IPS DF 6.9 (cell line): ENCODE results near the gene NCOA1.
A peak's percentile ranks its signal among the peaks of the same experiment; 100 is the strongest.

ENCODE experiments used
- DNase-seq: peaks from one replicate; pipeline ENCODE4 v3.0.0-alpha.2; 2013; ENCODE audit warnings: low read depth, low spot score
- H3K27ac ChIP-seq: one replicate; pipeline ENCODE4 v1.5.1; 2013; ENCODE audit warnings: low read length, control low read depth
- H3K27me3 ChIP-seq: 2 replicates; pipeline ENCODE4 v1.6.1; 2013; ENCODE audit warnings: mild to moderate bottlenecking, low read length; ENCODE audit not compliant: control insufficient read depth, insufficient read depth
- H3K36me3 ChIP-seq: 2 replicates; pipeline ENCODE4 v1.6.1; 2013; ENCODE audit warnings: low read length; ENCODE audit not compliant: control insufficient read depth, insufficient read depth
- H3K4me1 ChIP-seq: 2 replicates; pipeline ENCODE4 v1.6.1; 2013; ENCODE audit warnings: low read length; ENCODE audit not compliant: control insufficient read depth, insufficient read depth
- H3K4me3 ChIP-seq: 2 replicates; pipeline ENCODE4 v1.5.1; 2013; ENCODE audit warnings: mild to moderate bottlenecking, low read length
- H3K9me3 ChIP-seq: 2 replicates; pipeline ENCODE4 v1.6.1; 2013; ENCODE audit warnings: low read length, inconsistent platforms; ENCODE audit not compliant: control insufficient read depth, insufficient read depth
- WGBS: extraction: QIAGEN DNeasy Blood & Tissue Kit; methylation state at CpG from one replicate; pipeline ENCODE4 v1.1.7; 2013; ENCODE audit warnings: mixed read lengths, missing lambda C conversion rate; ENCODE audit not compliant: insufficient read length, insufficient coverage; 5-methylcytosine and 5-hydroxymethylcytosine counted together

Gene NCOA1

DNA sequence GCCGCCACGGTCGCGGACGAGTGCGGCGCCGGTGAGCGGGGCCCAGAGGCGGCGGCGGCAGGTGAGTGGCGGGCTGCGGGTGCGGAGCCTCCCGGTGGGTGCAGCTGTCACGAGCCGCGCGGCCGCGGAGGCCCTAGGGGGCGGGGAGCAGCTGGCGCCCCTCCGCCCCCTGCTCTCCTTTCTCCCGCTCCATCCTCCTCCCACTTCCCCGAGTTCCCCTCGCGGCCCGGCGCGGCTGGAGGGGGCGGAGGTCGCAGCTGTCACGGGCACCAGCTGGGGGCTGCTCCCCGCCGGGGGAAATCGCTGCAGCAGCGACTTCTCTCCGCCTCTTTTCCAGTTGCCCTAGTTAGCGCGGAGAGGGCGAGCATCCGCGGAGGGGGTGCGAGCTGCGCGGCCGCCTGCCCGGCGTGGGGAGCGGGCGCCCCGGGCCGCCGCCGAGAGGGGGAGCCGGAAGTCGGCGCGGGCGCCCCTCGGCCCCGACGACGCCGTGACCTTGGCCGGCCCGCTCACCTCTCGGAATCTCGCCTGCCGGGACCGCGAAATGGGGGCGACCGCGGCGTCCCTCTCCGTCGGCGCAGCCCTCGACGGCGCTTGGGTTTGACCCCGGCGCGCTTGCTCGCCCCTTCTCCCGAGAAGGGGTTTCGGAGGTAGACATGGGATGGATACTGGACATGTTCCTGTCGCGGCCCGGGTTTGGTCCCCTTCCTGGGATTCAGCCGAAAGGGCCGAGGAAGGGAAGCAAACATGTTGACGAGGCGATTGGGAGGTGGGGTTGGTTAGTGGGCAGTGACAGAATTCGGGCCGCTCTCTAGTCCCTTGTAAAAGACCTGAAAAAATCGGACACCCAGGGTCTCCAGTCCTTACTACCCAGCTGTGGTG is 727 bp downstream of the NCOA1 start:
- Histone ChIP-seq H3K27me3 (peaks cover 2% of the 10 kb centered on the region; the same call in 1 of the 2 replicates), H3K4me3 (peak overlapping the region; percentile 100), H3K4me1 (peaks cover 5% of the 10 kb centered on the region; the same call in 1 of the 2 replicates), H3K36me3 (no peaks in the 10 kb centered on the region), H3K27ac (no peak overlapping the region), H3K9me3 (no peaks in the 10 kb centered on the region)
- no CpG with 5 or more reads among the region's 100 CpGs for WGBS
- no peak for DNase-seq

GRCh38 chr2:24492421-24493279 is 1.6 kb downstream of the NCOA1 start:
- no peak for DNase-seq

GRCh38 chr2:24493713-24494112 is 2.7 kb downstream of the NCOA1 start:
- H3K9me3 ChIP-seq, result no peaks in the 10 kb centered on the region
- WGBS, result no CpG with 5 or more reads among the region's 1 CpG

More at GRCh38 chr2:24492421-24493279, 1.6 kb downstream of the NCOA1 start:
- Histone ChIP-seq H3K4me3 (peak overlapping the region; percentile 100; the same call in 1 of the 2 replicates), H3K27me3 (peaks cover 2% of the 10 kb centered on the region; the same call in 1 of the 2 replicates), H3K4me1 (peaks cover 5% of the 10 kb centered on the region; the same call in 1 of the 2 replicates), H3K27ac (no peak overlapping the region), H3K9me3 (no peaks in the 10 kb centered on the region), H3K36me3 (no peaks in the 10 kb centered on the region)
- no CpG with 5 or more reads among the region's 16 CpGs for WGBS

DNA sequence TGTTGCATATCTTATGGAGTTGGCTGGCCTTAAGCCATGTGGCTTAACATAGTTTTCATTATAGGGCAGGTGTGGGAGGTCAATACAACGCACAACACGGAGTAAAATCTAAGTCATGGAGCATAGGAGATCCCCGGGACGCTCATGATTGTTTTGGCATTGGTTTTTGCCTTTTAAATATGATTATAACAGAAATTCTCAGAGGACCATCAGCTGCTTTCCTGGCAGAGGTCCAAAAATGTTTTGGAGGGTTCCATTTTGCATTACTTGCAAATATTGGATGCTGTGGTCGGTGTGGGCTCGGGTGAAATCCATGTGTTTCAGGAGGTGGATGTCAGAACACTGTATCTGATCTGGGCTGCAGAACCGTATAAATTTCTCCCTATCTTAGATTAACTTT is 3.4 kb downstream of the NCOA1 start:
- Histone ChIP-seq H3K4me3 (no peak overlapping the region), H3K9me3 (no peaks in the 10 kb centered on the region), H3K27me3 (peaks cover 2% of the 10 kb centered on the region; the same call in 1 of the 2 replicates), H3K36me3 (no peaks in the 10 kb centered on the region), H3K4me1 (peaks cover 5% of the 10 kb centered on the region; the same call in 1 of the 2 replicates), H3K27ac (no peak overlapping the region)
- no peak for DNase-seq
- WGBS, result no CpG with 5 or more reads among the region's 7 CpGs

More at GRCh38 chr2:24493713-24494112, 2.7 kb downstream of the NCOA1 start:
- no peak for DNase-seq
- H3K36me3 ChIP-seq, result no peaks in the 10 kb centered on the region
- peaks cover 2% of the 10 kb centered on the region; the same call in 1 of the 2 replicates for H3K27me3 ChIP-seq
- no peak overlapping the region for H3K27ac ChIP-seq
- H3K4me3 ChIP-seq, result no peak overlapping the region
- peaks cover 5% of the 10 kb centered on the region; the same call in 1 of the 2 replicates for H3K4me1 ChIP-seq

- Histone ChIP-seq H3K27me3 (peaks cover 2% of the 10 kb centered on the region; the same call in 1 of the 2 replicates), H3K4me1 (peaks cover 2% of the 10 kb centered on the region; the same call in 1 of the 2 replicates), H3K9me3 (no peaks in the 10 kb centered on the region), H3K4me3 (no peak overlapping the region), H3K36me3 (no peaks in the 10 kb centered on the region), H3K27ac (no peak overlapping the region)
- no CpG with 5 or more reads among the region's 4 CpGs for WGBS
- no peak for DNase-seq
Observed at GRCh38 chr2:24495451-24495850, 4.4 kb downstream of the NCOA1 start.

- DNase-seq, result no peak
- Histone ChIP-seq H3K36me3 (no peaks in the 10 kb centered on the region), H3K27me3 (peaks cover 2% of the 10 kb centered on the region; the same call in 1 of the 2 replicates), H3K27ac (no peak overlapping the region), H3K9me3 (no peaks in the 10 kb centered on the region), H3K4me1 (peaks cover 2% of the 10 kb centered on the region; the same call in 1 of the 2 replicates), H3K4me3 (no peak overlapping the region)
- no CpG with 5 or more reads among the region's 4 CpGs for WGBS
Observed at GRCh38 chr2:24496959-24497358, 5.9 kb downstream of the NCOA1 start.

GRCh38 chr2:24497685-24498084 is 6.6 kb downstream of the NCOA1 start:
- DNase-seq, result no peak
- Histone ChIP-seq H3K9me3 (no peaks in the 10 kb centered on the region), H3K36me3 (no peaks in the 10 kb centered on the region)

DNA sequence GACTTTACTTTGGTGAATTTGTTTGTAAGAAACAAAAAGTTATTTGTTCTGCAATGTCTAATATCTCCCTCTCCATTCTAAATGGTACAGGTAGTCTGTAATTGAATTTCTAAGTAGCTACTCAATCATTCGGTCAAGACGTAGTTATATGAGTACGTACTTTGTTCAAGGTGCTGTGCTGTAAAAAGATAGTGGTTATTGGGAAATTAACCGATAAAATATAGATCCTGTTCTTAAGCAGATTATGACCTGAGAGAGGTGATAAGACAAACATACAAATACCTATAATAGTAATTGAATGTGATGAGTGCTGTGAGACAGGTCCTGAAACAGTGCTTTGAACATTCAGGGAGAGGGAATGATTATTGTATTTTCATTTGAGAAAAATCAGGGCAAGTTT is 7.1 kb downstream of the NCOA1 start:
- Histone ChIP-seq H3K9me3 (no peaks in the 10 kb centered on the region), H3K4me1 (no peaks in the 10 kb centered on the region), H3K27me3 (no peaks in the 10 kb centered on the region), H3K36me3 (no peaks in the 10 kb centered on the region), H3K27ac (no peak overlapping the region), H3K4me3 (no peak overlapping the region)
- DNase-seq, result no peak
- WGBS, result no CpG with 5 or more reads among the region's 4 CpGs

More at GRCh38 chr2:24497685-24498084, 6.6 kb downstream of the NCOA1 start:
- Histone ChIP-seq H3K27me3 (no peaks in the 10 kb centered on the region; the same call in 1 of the 2 replicates), H3K4me3 (no peak overlapping the region), H3K4me1 (no peaks in the 10 kb centered on the region), H3K27ac (no peak overlapping the region)

DNA sequence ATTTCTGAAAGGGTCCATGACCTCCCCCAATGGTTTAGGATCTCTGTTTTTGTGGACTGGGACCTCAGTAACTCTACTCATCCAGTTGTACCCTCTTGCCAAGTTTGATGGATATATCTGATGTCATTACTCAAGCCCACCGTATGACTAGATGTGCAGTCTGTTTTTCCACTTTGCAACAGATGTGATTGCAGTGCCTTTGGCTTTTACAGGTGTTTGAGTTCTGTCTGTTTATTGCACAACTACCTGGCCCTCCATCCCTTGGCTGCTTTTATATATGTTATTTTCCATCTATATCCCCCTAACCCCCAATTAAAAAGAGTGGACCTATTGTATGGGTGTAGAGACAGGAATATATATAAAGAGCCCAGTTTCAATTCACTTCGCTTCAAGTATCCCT is 10.8 kb downstream of the NCOA1 start:
- no peak overlapping the region for H3K27ac ChIP-seq
- no peaks in the 10 kb centered on the region for H3K27me3 ChIP-seq
- no peaks in the 10 kb centered on the region for H3K4me1 ChIP-seq
- no peak for DNase-seq
- H3K9me3 ChIP-seq, result no peaks in the 10 kb centered on the region
- H3K4me3 ChIP-seq, result no peak overlapping the region
- no CpG with 5 or more reads among the region's 2 CpGs for WGBS
- H3K36me3 ChIP-seq, result no peaks in the 10 kb centered on the region
